Measurements from ENCODE around the gene TOMM22.
"Not testable (repeated sequence)": the region's sequence is repeated elsewhere in the genome, so short reads cannot be mapped to it uniquely, and the experiment has no call there.

The TOMM22 gene

DNA sequence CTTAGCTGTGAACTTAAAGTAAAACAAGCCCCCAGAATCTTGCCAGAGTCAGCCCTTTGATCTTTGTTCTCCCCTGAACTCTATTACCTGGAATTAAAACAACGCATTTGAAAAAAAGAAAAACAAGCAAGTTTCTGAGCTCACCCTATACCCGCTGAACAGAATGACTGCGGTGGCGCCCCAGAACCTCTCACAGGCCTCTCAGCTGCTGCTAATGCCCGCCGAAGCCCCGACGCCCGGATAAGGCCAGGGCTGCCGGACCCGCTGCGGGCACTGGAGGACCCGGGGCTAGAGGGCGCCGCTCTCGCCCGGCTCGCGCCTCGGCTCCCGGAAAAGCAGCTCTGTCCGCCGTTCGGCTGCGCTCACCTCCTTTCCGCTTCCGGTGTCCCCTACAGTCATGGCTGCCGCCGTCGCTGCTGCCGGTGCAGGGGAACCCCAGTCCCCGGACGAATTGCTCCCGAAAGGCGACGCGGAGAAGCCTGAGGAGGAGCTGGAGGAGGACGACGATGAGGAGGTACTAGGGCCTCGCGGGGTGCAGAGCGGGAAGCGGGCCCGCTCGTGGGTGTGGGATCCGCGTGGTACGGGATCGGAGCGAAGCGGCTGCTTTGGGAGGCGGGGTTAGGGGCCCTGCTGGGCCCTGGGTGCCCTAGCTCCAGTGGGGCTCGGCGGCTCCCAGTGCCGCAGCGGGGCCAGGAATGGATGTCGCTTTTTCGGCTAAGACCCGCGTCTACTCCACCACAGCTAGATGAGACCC is at the start of gene TOMM22:
TSS of gene TOMM22 (plus strand) at position 376 of the 754 bp plus-strand sequence. CDS start at position 398, 22 bp downstream.
- DNase-seq: peak; percentile 79

DNA sequence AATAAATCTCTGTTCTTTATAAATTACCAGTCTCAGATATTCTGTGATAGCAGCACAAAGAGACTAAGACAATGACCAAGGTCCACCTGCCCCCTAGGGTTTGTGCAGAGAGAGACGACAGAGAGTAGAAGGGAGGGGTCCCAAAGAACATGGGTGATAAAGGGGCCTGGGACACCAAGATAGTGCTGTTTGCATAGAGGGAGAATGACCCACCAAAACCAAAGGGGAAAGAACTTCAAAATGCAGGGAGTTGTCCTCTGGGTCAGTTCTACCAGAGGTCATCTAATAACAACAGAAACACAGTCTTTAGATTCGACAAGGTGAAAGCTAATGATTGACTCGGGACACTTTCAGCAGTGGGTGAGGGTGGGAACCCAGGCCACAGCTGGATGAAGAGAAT is 49.2 kb upstream of the TOMM22 start:
- no peak for DNase-seq

DNA sequence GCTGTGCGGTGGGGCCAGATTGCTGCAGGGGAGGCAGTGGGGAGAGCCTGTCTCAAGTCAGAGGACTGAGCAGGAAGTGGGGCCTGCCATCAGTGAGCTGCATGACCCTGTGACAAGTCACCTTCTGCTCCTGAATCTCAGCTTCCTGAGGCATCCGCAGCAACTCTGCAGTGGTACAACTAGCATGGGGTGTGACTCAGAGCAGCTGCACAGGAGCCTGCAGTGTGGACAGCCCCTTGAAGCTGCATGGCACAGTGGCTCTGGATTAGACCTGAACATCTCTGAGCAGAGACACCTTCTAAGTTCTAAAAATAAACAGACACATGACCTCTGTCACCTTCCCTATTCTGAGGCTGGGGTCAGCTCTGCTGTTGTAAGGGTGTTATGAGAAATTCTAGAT is 43.5 kb upstream of the TOMM22 start:
- DNase-seq: no peak

DNA sequence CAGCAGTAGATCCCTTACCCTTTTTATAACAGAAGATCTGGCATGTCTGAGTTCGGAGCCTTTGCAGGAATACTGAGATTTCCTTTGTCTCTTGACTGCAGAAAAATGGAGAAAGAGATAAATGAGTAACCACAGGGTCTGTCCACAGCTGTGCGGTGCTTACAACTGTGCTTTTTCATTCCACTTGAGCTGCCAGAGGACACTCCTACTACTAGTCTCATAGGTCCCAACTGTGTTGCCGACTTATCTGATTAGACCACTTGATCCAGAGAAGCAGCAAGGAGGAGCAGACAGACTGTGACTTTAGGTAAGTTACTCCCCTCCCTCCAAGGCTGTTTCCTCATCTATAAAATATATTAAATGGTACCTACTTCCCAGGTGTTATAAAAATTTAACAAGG is 43.0 kb upstream of the TOMM22 start:
- DNase-seq: no peak

DNA sequence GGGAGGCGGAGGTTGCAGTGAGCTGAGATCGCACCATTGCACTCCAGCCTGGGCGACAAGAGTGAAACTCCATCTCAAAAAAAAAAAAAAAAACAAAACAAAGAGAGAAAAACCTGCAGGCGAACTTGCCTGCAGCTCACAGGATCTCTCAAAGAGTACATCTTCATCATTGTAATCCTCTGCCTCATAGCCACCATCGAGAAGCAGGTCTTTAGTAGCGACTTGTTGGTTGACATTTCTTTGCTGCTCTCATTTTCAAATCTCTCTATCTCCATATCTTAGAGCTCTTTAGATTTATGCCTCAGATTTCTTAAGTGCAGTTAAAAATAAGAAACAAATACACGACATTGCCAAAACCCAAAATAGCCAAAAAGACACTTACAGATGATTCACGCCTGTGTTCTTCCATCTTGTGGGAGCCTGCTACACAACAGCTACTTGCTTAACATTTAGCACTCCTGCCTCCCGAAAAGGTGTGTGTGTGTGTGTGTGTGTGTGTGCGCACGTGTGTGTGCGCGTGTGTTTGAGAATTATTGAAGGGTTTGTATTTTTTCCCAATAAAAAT is 40.2 kb upstream of the TOMM22 start:
- no peak for DNase-seq

DNA sequence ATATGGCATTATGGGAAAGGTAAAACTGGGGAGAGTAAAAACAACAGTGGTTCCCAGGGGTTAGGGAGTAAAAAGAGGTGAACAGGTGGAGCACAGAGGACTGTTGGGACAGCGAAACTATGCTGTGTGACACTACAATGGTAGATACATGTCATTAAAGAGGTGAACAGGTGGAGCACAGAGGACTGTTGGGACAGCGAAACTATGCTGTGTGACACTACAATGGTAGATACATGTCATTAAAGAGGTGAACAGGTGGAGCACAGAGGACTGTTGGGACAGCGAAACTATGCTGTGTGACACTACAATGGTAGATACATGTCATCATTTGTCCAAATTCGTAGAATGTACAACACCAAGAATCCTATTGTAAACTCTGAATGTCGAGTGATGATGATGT is 37.5 kb upstream of the TOMM22 start:
- not testable (repeated sequence) for DNase-seq

DNA sequence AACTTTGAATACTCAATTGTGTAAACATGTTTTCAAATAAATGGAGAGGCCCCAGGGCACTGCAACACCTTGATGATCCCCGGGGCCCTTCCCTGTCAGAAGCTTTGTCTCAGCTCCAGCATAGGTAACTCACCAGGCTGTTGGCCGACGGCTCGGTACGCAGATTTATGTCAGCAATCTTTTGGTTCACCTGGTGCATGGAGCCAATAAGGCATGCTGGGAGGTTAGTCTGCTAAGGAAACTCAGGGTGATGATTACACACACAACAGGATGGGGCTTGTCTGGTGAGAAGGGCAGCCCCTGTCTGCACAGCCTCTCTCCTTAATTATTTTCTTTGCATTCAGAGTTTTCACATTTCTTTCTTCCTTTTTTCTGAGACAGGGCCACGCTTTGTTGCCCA is 36.3 kb upstream of the TOMM22 start:
- no peak for DNase-seq

DNA sequence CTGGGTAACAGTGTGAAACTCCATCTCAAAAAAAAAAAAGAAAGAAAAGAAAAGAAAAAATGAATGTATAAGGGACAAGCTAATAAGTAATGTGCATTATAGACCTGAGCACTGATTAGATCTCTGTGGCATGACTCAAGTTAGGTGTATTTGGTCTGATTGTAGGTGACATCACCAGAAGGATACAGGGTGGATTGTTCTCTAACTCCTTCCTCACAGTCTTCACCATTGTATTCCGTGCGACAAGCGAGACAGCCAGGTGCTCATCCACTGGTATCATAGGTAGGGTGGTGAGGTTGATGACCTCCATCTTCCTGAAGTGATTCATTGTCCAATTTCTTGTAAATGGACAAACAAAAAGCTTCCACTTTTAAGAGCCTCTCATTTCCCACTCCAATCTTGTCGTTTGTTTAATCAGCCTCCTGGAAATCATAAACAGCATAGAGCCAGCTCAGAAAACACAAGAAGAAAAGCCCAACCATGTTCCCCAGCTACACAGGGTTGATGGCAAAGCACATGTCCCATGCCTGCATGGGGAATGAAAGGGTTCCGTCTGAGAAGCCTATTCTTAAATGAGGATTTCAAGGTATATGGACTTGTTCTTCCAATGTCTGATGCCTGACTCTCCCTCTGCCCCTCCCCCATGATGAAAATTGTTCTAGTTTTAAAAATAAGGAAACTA is 31.8 kb upstream of the TOMM22 start:
- no peak for DNase-seq

DNA sequence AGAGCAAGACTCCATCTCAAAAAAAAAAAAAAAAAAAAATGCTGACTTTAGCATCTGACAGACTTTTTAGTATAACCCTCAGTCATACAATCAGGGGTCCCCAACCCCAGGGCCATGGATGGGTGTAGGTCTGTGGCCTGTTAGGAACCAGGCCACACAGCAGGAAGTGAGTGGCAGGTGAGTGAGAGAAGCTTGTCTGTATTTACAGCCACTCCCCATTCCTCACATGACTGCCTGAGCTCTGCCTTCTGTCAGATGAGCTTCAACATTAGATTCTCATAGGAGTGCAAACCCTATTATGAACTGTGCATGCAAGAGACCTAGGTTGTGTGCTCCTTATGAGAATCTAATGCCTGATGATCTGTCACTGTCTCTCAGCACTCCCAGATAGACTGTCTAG is 28.9 kb upstream of the TOMM22 start:
- DNase-seq: no peak

DNA sequence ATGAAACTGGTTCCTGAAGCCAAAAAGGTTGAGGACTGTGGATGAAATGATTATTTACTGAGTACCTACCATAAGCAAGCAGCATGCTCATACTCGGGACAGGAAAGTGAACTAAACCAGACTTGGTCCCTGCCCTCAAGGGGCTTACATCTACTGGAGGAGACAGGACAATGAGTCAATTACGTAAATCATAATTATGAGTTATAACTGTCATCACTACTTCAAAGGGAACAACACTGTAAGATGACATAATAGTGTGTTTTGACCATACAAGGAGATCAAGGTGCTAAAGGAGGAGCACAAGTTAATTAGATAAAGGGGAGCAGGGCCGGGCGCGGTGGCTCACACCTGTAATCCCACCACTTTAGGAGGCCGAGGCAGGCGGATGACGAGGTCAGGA is 28.0 kb upstream of the TOMM22 start:
- no peak for DNase-seq

DNA sequence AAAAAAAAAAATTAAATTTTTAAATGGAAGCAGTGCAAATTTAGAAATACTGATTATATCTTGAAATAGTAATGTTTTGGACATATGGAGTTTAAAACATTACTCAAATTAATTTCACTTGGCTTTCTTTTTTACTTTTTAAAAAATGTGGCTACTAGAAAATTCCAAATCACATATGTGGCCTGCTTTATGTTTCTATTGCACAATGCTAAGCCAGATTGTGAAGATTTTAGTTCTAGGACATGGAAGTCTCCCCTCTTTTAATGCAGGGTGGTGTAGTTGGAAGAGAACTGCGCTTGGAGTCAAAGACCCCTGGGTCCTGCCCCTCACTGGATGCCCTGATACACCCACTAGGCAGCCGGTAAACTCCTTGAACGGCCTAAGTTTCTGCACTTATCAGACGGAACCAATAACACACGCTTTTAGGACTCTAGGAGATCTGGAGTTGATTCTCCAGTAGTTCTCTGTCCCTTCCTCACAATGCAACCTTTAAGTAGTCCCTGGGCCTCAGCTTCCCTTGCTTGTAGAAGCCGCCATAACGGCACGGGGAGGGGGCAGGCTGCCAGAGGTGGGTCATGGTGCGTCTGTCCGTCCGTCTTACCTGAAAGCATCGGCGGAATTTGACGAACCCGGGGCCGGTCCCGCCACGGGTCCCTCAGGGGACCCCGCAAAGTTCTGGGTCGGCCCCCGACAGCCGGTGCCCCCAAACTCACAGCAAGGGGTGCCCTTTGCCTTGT is 26.1 kb upstream of the TOMM22 start:
- DNase-seq: no peak

DNA sequence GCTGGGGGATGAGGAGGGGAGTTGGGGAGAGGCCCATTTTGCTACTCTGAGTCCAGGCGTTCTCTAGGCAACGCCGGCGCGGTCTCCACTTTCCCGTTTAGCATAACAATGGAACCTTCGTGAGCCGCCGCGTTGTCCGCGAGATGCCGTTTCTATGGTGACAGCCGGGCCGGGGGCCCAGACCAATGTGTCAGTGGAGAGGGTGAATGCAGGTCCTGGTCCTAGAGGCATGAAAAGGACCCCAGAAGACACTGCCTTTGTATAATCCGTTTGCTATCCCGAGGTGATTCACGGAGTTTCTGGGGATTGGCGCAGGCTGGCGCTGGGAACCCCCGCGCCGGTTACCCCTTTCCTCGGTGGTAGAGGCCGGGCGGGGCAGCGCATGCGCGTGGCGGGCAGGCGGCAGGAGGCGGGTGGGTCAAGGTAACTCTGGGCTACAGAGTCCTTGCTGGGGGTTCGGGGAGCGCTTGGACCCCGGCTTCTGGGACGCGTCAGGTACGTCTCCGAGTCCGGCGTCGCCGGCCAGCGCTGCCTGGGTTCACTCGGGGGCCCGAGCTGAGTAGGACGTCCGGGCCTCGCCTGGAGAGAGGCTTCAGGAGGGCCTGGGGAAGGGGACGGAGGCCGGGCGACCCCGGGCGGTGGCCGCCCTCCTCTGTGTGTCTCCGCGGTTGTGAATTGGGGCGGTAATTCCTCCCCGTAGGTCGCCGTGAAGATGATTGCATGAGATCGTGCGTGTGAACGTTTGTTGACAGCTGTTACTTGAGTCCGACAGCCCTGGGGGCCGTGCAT is 25.3 kb upstream of the TOMM22 start, which contains the start of the genes CBY1 and FAM227A:
TSS of gene CBY1 (plus strand) at position 383 of the 789 bp plus-strand sequence. CDS start 11,417 bp downstream, outside the sequence.
TSS of gene FAM227A (minus strand) at position 137 of the 789 bp plus-strand sequence. CDS start 6,224 bp downstream, outside the sequence.
- DNase-seq: peak; percentile 92

DNA sequence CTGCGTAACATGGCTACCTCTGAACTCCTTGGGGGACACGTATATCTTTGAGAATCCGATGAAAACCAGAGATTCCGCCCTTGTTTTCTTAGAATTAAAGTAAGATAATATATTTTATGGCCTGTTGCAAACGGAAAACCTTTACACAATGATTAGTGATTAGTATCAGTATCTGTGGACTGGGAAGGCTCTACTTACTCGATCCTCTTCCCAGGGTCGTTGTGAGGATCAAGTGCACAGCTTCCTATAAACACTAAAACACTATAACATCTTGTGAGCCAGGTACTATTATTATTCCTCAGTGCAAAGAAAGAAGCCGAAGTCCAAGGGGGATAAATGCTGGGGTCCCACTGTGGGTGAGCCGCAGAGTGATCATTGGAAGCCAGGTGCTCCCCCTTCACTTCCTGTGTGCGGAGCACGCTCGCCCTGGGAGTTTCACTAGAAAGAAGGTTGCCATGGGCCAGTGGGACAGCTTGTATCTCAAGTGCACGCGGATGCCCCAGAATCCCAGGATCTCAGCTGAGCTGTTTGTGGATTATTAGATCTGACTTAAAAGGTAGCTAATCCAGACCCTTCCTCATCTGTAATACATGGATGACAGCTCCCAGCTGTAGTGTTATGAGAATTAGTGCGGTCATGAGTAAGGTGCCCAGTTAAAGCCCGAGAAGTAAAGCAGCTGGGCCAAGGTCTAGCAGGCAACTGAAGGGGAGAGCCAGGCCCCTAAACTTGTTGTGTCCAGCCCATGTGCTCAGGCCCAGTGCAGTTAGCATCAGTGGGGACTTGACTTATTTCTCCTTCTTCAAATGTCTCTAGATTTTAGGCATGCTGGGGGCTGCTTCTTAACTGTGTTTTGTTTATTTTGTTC is 24.5 kb upstream of the TOMM22 start:
- peak; percentile 3 for DNase-seq

DNA sequence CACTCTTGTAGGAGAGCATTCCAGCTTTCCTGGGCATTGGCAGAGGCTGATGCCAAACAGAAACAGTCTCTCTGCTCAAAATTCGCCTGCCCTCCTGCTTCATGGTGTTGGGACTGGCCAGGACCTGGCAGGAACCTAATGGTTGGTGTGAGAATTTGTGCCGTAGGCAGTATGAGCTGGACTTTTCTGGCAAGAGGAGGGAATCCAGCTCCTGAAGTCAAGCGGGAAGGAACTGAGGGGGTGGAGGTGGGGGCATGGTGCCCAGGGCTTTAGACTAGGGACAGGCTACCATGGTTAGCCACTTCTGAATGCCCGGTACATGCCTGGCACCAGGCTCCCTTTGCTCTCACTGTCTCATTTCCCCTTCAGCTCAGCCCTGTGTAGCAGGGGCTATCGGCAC is 6.9 kb upstream of the TOMM22 start:
- no peak for DNase-seq

DNA sequence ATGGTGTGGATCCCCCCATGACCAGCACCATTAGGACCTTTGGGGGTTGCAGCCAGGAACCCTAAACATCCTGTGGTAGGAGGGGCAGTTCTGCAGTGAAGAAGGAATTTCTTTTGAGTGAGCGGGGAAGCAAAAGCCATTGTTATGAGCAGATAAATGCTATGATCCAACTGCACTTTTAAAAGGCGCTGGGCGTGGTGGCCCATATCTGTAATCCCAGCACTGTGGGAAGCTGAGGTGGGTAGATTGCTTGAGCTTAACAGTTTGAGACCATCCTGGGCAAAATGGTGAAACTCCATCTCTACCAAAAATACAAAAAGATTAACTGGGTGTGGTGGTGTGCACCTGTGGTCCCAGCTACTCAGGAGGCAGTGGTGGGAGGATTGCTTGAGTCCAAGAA is 5.9 kb upstream of the TOMM22 start:
- no peak for DNase-seq

DNA sequence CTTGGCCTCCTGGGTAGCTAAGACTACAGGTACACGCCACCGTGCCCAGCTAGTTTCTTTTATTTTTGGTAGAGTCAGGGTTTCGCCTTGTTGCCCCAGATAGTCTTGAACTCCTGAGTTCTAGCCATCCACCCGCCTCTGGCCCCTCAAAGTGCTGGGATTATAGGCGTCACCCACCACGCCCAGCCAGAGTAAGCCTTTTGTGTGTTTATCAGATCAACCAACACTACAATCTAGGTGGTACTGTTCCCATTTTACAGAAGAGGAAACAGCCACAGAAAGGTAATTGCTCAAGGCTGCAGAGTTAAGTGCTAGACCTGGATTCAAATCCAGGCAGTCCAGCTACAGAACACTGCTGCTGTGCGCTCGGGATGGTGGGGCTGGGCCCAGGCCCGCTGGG is 3.1 kb downstream of the TOMM22 start:
- DNase-seq: no peak

DNA sequence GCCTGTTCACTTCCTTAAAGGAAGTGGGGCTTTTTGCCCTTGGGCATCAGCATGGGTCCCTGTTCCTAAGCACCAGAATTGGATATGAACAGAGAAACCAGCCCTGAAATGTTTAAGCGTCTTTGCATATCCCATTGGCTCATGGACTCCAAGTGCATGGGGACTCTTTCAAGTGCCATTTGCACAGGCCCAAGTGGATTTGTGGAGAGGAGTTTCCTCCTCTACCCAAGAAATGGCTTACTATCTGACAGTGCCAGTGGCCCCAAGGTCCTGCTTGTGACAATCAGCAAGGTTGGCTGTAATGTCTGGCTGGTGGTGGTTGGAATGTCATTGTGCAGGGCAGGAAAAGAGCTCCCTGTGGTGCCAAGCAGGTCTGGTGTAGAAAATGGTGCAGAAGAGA is 4.0 kb downstream of the TOMM22 start:
- DNase-seq: no peak

DNA sequence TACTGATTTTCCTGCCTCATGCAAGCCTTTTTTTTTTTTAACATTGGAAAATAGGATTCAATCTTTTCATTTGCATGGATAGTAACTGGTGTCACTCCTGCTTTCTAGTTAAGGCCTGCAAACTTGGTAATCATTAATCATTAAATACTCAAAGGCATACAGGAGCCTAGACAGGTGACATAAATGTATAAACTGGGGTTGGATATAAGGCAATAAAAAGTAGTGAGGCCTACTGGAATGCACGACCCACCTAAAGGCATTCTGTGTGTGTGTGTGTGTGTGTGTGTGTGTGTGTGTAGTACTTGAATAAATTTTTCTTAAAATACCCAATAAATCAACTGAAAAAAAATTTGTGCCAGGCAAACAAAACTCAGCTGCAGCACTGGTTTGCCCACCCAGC is 7.9 kb downstream of the TOMM22 start:
- no peak for DNase-seq

DNA sequence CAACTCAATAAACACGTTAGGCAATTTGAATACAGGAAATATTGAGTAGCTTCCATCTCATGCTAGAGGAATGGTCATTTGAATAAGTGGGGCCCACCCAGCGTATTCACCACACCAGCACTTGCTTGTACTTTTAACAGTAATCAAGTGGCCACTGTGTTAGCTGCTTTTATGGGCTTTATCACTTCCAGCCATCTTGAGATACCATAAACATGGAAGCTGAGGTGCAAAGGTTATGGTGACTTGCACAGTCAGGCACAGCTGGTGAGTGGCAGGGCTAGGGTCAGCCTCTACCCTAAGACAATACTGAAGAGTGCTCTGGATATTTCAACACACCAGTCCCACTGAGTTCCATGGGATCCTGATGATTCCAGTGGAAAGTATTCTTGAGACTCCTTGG is 12.3 kb downstream of the TOMM22 start:
- no peak for DNase-seq

DNA sequence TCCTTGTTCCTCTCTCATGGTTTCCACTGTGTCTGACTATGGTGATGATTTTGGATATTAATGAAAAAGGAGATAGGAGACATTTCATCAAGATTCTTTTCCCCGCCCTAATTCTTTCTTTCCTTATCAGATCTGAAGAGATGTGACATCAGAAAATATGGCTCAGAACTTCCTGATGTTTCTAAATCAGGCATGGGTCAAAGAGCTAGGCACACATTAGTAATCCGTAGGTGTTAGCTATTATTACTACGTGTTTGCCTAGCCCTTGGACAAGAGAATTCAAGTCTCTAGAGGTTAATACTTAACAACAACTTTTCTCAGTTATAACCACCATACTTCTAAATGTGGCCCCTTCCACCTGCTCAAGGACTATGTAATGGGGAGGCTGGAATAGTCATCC is 13.2 kb downstream of the TOMM22 start:
- DNase-seq: no peak

DNA sequence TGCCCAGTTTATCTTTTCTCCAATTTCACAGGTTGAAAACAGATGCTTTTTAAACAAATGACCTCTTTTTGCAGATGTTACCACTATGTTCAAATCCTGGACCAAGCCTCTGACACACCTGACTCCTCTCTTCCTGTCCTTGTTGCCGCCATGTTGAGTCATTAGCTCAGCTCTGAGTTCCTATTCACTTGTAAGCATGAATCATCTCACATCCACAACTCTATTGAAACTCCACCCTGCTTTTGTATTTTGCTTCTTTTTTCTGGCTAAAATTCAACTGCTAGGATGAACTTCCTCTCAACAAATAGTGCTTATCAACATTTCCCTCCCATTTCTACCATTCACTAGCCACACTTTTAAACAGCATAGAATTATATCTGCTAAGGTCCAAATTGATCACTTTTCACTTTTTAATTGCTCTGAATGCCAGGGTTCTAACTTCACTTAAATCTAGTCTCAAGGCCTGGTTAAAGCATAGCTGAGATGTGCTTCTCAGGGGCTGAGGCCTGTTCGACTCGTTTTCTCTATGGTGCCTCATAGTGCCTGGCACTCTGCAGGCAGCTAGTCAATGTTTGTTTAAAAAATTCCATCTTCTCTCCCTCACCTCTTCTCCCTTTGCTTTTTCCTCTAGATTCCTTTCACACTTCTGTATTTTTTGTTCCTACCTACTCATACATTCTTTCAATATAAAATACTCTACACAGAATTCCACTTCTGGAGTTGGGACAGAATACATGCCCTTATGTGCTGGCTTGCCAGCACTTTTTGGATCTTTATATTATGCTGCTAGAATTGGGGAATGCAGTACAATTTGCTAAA is 15.1 kb downstream of the TOMM22 start:
- no peak for DNase-seq

Data from NCI-H1105 (cell line).